Measurements from ENCODE around the gene CDYL.

Gene CDYL

DNA sequence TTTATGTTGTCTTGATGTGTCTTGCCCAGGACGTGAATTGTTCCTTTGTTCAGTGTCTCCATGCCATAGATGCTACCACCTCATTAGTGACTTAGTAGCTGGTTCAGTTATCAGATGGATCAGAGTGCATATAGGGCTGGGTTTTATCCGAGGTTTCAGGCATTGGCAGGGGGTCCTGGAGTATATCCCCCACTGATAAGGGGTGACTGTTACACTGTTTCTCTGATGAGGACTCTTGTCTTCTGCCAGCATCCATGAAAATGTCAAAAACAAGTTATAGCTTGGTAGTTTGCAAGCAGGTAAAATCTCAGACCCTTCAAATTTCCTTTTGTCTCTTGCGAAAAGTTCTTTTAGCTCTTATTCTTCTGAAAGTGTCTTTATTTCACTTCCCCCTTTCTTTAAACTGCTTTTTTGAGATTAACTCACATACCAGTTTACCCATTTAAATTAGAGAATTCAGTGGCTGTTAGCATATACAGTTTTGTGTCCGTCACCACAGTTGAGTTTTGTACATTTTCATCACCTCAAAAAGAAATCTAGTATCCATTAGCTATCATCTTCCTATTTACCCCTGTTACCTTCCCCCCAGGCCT, 109.2 kb downstream of the CDYL start:
- no peak for DNase-seq

DNA sequence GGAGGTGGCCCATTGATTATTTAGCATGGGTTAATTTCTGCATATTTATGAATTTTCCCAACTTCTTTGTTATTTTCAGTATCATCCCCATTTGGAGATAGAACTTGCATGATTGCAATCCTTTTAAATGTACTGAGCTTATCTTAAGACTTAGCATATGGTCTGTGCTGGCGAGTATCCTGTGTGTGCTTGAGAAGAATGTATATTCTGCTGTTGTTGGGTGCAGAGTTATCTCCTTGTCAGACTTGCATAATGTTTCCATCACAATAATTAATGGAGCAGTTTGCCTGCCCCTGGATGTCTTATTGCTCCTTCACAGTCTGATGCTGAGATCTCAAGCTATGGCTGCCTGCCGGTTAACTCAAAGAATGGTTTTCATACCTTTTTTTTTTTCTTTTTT, 112.6 kb downstream of the CDYL start:
- DNase-seq, result no peak

DNA sequence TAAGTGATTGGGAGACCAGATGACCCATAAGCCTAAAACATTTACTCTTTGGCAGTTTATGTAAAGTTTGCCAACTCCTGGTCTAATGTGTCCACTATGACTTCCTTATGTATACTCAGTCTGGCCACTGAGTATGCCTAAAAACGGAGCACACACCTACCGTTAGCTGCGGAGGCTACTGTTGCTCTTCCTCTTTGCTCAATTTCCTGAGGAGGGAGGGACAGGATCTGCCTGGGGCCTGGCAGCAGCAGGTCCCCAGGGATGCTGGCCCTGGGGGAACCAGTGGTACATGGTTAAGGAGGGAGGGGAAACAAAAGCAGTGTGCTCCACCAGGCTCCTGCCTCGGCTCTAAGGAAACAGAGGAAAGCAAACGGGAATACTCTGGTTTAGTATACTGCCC, 113.5 kb downstream of the CDYL start:
- DNase-seq, result no peak

DNA sequence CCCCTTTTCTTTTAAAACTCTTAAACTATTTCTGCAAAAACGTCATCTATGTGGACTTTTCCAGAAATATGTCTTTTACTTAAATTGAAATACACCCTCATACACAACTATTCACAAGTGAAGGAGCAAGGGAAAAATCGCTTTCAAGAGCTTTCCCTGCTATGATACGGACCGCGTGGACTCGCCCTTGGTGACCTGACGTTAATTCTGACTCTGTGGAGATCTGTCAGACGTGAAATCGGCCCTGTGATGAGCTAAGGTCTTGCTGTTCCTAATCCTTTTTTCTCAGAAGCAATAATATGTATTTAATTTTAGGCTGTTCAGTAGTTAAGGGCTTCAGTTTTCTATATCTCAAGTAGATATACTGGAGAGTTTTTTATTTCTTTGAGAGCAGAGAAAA, 114.0 kb downstream of the CDYL start:
- no peak for DNase-seq

DNA sequence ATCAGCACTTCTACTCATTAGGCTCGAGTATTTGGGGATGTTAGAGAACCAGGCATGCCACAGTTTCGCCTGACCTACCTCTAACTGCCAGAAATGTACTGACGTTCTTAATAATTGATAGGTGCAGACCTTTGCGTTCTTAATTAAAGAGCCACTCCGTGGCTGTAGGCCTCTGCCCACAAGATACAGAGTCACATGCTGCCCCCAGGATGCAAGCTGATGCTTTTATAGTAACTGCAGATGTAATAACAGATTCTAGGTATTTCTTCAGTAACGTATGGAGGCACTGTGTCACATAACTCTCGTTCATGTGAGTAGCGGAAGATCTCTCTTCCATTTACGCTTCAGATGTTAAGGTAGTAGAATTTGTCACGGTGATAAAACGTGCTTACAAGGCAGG, 114.4 kb downstream of the CDYL start:
- DNase-seq, result no peak

DNA sequence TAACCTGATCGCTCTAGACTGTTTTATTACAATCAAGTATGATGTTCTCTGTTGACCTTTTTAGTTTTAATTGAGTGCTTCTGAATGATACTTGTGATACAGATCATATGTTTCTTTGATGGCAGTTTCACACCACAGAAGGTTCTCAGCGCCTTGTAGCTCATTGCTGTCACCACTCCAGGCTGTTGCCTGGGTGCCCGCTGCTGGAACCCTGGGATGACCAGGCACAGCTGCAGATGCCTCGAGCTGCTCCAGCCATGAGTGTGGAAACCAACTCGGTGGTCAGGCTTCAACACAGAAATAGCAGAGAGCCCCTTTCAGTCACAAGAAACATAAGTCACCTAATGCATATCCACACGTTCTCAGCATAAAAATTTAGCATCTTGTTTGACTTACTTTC, 114.9 kb downstream of the CDYL start:
- DNase-seq, result no peak

DNA sequence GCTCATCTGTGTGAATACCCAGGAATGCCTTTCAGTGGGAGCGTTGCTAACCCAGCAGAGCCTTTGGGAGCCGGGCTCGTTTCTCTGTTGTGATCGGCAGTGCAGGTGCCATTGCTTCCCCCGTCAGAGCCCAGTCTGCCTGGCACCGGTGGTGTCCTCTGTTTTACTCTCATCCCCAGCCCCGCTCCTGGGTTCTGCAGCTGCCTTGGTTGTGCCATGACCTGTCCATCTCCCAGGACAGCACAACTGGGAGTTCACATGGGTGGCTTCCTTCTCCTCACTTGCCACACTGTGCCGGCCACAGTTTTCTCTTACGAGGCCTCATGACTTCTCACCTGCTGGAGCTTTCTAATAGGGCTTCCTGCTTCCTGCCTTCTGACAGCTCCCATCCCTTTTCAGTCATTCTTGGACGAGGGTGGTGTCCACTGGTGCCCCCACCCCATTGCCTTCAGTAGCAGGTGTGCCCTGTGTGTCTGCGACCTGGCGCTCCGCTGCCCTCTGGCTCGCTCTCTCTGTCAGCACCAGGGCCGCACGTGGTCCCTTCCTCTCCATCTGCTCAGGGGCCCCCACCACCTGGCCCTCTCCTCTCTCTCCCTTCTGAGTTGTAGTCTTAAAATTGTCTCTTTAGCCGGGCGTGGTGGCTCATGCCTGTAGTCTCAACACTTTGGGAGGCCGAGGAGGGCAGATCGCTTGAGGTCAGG, 116.7 kb downstream of the CDYL start:
- no peak for DNase-seq

DNA sequence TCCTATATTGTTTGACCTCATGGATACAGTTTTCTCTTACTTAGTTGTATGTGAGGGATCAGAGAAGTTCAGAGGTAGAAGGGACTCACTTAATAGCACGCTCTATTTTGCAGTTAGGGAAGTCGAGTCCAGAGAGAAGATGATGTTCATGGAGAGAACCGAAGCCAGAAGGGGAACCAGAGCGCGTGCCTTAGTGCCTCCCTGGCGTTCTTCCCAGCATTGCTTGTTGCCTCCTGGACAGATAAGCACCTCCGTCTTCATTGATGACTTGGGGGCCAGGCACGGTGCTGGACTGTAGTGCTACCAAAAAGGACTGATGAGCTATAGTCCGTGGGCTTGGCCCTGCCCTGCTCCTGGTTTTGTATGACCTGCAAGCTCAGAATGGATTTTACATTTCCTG, 117.8 kb downstream of the CDYL start:
- no peak for DNase-seq

DNA sequence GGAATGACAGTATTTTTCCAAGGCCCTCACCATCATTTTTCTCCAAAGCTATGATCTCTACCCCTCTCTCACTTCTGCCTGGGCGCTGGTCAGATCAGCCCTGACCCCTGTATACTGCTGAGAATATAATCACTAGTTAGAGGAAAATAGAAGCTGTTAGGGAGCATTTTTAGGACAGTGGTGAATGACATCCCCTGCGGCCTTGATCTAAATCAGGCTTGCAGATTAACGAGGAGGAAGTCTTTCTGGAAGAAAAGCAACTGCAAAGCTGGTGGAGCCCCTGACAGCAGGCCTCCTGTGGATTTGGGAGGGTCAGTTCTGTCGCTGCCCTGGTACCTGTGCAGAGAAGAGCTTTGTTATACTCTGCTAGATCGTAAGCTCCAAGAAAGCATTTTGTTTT, 119.8 kb downstream of the CDYL start:
- DNase-seq, result no peak

DNA sequence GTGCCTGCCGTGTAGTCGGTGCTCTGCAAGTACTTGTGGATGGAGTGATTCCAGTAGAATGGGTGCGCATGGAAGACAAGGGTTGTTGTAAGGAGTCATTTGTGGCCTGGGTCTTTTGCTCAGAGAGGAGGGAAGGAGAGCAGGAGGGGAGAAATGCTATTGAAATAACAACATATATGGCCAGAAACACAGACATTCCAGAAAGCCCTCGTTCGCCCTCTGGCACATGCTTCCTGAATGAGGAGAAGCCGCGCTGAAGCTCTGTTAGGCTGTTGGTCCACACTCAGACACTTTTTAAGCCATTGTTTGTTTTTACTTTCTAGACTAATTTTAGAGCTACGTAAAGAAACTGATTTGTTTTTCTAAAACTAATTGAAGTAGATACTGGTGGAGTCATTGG, 120.2 kb downstream of the CDYL start:
- DNase-seq, result no peak

DNA sequence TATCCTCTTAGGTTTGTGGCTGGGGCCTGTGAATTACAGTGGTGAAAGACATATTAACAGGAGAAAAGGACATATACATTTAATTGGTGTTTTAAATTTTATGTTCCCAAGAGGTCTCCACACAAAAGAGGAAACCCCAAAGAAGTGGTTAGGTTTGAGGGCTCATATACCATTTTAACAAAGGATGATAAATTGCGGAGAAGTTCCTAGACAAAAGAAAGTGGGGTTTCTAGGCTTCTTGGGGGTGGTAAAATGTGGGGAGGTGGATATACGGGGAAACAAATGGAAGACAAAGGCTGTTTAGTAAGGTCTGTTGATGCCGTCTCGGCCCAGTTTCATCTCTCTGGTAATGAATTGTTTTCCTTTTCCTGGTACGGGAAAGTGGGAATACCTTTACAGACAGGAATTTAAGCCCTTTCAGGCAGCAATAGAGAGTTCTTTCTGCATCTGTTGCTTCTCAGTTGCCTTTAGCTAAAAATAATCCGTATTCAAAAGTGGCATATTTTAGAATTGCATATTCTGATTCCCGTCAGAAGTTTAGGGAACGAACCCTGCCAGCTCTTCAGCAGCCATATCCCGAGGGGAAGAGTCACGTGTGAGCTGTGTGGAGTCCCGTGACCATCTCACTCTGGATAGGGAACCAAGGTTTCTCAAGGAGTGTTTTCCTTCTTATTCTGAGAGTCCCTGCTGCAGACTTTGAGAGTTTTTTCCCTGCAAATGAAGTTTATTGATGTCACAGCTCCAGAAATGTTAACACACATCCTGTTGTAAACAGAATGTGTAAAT, 123.2 kb downstream of the CDYL start:
- DNase-seq, result no peak

DNA sequence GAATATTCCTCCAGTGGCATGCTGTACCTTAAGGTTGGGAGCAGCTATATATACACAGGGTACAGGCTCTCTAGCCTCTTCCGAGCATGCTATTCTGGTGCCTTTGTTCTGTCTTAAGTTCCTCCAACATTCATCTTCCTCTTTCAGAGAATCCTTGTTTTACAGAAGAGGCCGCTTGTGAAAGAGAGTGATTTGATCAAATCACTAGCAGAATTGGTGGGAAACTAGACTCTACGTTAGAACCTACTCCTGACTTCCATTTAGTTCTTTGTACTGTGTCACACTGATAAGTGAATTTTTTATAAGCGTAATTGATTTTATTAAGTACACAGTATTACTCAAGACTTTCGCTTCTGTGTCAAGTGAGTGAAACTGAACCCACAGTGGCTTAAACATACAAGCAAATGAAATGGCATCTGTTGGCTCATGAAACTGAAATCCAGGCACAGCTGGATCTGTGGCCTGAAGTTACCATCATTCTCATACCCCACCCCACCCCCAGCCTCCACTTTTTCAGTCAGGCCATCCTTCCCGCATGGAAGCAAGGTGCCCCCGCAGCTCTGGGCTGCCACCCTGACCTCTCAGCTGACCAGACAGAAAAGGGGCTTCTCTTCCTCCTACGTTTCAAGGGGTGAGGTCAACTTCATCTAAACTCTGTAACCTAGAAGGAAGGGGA, 125.3 kb downstream of the CDYL start:
- DNase-seq, result no peak

DNA sequence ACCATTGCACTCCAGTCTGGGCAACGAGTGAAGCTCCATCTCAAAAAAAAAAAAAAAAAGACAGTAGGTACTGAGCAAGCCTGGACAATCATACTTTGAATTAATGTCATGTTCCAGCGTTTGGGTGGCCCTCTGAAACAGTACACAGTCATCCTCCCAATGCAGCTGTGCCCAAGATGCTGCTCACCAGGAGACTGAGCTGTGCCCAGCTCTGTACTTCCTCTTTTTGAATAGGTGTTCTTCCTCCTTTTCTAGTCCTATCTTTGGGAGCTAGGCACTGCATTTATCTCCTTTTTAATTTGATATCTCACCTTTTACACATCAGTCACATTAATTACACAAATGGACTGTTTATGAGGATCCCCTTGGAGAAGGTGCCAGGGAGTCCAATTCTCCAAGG, 126.2 kb downstream of the CDYL start:
- DNase-seq, result no peak

DNA sequence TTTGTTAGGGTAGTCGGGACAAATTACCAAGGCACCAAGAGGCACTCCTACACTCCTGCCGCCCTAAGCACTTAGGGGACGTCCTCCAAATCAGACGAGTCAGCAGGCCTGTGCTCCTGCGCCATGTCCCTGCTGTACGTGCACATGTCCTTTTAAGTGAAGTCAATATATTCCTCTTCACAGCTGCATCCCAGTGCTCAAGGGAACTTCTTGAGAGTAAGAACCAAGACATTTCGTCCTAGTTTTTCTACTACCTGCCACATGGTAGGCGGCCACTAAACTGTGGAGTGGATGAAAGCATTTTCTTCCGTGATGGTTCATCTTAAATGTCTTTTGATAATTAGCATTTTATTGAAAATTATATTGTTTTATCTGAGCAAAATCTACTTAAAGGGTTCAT, 126.9 kb downstream of the CDYL start:
- DNase-seq, result no peak

DNA sequence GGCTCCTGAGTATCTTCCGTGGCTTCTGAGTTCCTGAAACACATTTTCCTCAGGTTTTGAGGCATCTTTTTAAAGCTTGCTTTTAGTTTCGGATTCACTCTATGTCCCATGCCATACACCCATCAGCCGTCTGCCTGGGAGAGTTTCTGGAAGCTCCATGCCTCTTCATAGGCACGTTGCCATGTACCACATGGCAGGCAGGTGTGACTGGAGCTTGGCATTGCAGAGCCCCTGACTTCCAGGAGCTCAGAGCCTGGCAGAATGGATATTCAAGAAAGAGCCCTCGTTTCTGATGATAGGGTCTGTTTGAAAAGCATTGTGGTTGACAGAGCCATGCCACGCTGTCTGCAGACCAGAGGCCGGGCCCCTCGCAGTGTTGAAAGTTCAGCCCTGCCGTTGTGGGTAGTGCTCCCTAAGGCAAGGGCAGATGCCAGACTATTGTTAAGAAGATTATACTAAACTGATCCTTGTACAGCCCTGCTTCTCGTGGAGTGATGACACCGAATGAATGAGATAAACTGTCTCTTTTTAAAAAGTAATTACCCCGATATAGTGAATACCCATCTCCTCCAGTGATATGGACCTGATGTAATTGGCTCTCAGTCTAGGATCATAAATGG, 127.7 kb downstream of the CDYL start:
- no peak for DNase-seq

DNA sequence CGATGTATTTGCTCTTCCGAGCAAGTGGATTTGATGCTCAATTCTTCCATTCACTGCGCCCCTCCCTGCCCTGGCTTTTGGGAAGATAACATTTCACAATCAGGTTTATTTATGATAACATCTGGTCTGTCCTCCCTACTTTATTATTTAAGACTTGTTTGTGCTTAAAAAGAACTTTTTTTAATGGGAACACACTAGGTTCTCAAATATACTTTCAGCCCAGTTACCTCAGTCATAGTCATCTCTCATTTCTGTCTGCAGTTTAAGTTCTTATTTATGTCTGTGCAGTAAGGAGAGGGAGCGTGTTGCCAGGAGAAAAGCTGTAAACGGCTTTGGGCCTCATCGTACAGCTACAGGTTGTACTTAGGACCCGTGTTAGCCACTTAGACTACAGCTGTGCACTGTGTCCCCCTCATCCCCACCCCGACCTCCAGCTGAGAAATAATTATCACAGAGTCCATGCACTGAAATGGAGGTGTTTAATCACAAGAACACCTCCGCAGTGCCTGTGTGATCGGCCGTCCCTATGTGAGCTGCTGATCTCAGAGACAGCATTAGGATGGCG, 128.3 kb downstream of the CDYL start:
- DNase-seq, result no peak

DNA sequence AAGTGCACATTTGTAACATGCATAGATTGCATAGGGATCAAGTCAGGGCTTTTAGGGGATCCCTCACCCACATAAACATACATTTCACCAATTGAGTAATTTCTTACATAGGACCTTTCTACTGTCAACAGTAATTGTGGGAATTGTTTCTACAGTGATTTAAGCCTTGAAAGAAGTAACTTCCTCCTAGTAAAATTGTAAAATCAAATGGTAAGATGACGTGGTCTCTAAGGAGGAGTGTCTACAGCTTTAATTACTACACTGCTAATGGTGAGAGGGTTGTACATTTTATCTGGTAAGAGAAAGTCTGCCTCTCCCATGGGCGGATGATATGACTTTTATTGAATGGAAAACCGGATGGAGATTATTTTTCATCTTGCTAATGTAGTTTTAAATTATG, 129.6 kb downstream of the CDYL start:
- DNase-seq, result no peak

DNA sequence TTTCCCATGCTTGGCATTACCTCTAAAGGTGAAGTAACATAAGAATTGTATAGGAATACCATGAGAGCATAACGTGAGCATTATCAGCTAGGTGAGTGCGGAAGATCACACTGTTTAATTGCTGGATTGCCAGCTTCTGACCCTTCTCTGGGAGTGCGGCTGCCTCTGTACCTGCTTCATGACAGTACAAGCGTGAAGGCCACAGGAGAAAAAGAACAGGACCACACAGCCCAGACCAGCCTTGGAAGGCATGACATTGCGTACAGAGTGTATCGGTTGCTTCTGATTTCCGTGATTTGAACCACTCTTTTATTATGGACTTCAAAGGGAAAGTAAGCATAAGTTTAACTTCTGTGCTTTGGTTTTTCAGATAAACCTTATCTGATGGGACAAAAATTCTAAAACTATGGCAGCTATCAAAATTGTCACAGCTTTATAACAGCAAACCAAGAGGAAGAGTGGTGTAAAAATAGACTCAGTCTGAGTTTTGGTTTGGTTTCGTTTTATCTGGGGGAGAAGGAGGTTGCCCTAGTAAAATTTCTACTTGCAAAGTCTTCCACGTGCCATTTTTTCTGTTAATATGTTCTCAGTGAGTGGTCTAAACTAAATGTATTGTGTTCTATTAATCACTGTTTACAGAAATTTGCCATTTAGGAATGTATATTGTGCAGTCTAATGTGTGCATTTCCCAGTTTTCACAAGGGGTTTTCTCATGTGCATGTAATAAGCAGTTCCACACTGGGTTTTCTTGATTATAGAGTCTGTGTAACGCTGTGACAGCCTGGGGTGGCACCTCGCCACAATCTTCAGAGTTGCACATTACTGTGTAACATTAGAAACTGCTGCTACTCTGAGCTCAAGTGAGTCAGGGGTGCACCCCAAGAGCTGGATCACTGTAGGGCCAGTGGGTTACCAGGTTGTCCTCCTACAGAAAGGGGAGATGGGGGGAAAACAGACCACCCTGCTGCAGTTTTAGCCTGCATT, 130.4 kb downstream of the CDYL start:
- DNase-seq, result no peak

DNA sequence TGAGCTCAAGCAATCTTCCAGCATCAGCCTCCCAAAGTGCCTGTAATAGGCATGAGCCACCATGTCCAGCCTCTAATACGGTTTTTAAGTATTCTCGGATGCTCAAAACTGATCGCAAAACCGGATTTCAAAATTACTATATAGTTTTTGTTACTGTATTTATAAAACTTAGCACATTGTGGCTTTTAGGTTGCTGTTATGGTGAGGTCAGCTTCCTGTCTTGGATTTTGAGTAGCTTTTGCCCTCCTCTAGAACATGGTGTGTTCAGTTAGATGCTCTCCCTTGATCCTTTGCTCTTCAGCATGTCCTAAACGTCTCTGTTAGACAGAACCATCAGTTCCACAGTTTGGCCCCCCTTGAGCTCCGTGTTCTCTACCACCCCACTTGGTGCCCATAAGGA, 131.4 kb downstream of the CDYL start:
- DNase-seq, result no peak

DNA sequence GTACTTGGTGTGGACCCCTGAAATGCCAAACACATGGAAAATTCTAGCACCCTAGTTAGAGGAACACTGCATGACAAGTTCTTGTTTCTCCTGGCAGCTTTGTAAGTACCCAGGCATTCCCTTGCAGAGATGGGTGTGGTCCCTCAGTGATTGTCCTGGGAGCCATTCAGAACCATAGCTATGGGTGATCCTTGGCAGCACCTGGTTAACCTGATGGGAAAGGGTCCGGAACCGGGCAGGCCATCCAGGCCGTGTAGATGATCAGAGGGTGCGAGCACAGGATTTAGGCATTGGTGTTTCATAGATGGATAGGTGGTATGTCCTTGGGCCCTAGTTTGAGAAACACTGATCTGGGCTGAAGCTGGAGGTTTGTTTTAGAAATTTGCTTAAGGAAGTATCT, 131.9 kb downstream of the CDYL start:
- no peak for DNase-seq

DNA sequence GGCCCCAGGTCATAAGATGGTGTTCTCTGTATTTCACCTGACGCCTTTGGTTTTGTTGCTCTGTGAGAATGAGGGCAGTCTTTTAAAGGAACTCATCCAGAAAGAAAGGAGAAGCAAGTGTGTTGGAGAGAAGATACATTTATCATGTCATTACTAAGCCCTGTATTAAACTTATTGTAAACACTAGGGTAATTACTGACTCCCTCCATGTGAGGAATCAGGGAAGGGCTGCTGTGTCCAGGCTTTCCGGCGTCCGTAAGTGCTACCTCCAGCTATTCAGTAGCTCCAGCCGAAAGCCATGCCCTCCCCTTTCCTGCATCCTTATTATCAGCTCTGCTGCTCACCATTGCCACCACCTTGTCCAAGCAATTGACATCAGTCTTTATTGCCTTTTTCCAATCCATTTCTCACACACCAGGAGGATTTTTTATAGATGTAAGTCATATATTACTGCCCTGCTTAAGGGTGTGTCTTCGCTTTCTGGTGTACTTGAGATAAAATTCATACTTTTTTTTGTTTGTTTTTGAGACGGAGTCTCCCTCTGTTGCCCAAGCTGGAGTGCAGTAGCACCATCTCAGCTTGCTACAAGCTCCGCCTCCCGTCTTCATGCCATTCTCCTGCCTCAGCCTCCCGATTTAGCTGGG, 133.0 kb downstream of the CDYL start:
- DNase-seq, result no peak
